ENCODE data around the gene PRIMPOL. TPM values are rescaled to one million over a fixed set of nuclear protein-coding genes. Genes with fewer than 3 reads are reported as not detected.

PRIMPOL gene
- total and polyA plus RNA-seq, 3 experiments from 2014 or later: 13.8 to 20.2 (median 19.0) TPM

GRCh38 chr4:184689681-184690080, 40.1 kb downstream of the PRIMPOL start:
- Mint-ChIP-seq H3K36me3 (peaks cover 14 to 54% (median 16%) of the 10 kb centered on the region in 3 donors), H3K27me3 (no peaks in the 10 kb centered on the region), H3K4me1 (peaks cover 0 to 4% (median 2%) of the 10 kb centered on the region in 3 donors), H3K9me3 (no peaks in the 10 kb centered on the region), H3K27ac (no peak overlapping the region), H3K4me3 (no peak overlapping the region)
- CTCF ChIA-PET: interaction anchor here (0.7 kb wide), 1 partner anchor 81 kb away, joined by 3 read pairs; no protein-coding TSS in a partner anchor
- Histone ChIP-seq H3K4me1 (ENCODE audit: insufficient read depth, low read length) (no peaks in the 10 kb centered on the region), H3K36me3 (ENCODE audit: insufficient read depth, low read length) (no peaks in the 10 kb centered on the region), H3K4me3 (ENCODE audit: low read length) (no peak overlapping the region), H3K27ac (ENCODE audit: low read depth, low read length) (no peak overlapping the region), H3K9me3 (ENCODE audit: low read length) (no peaks in the 10 kb centered on the region), H3K27me3 (ENCODE audit: insufficient read depth, low read length, poor library complexity, severe bottlenecking) (no peaks in the 10 kb centered on the region)
- POLR2A ChIA-PET: no interaction called here
- no peak for DNase-seq

GRCh38 chr4:184693056-184693455, 43.5 kb downstream of the PRIMPOL start:
- no peaks in the 10 kb centered on the region for H3K9me3 ChIP-seq (ENCODE audit: low read length)
- Mint-ChIP-seq H3K36me3 (peaks cover 14 to 52% (median 14%) of the 10 kb centered on the region in 3 donors), H3K27ac (peak overlapping the region in 1 of 8 donors; percentile 37), H3K4me3 (no peak overlapping the region), H3K4me1 (no peaks in the 10 kb centered on the region), H3K9me3 (no peaks in the 10 kb centered on the region), H3K27me3 (no peaks in the 10 kb centered on the region)
- no peaks in the 10 kb centered on the region for H3K36me3 ChIP-seq (ENCODE audit: insufficient read depth, low read length)
- H3K4me3 ChIP-seq (ENCODE audit: low read length): no peak overlapping the region
- no peak overlapping the region for H3K27ac ChIP-seq (ENCODE audit: low read depth, low read length)
- DNase-seq: no peak
- H3K4me1 ChIP-seq (ENCODE audit: insufficient read depth, low read length): no peaks in the 10 kb centered on the region
- H3K27me3 ChIP-seq (ENCODE audit: insufficient read depth, low read length, poor library complexity, severe bottlenecking): no peaks in the 10 kb centered on the region
- CTCF ChIA-PET: no interaction called here
- POLR2A ChIA-PET: no interaction called here

GRCh38 chr4:184694412-184694956, 44.9 kb downstream of the PRIMPOL start:
- Histone ChIP-seq H3K4me1 (ENCODE audit: insufficient read depth, low read length) (no peaks in the 10 kb centered on the region), H3K27ac (ENCODE audit: low read depth, low read length) (no peak overlapping the region), H3K9me3 (ENCODE audit: low read length) (no peaks in the 10 kb centered on the region), H3K4me3 (ENCODE audit: low read length) (no peak overlapping the region), H3K27me3 (ENCODE audit: insufficient read depth, low read length, poor library complexity, severe bottlenecking) (no peaks in the 10 kb centered on the region), H3K36me3 (ENCODE audit: insufficient read depth, low read length) (no peaks in the 10 kb centered on the region)
- no peaks in the 10 kb centered on the region for H3K4me1 Mint-ChIP-seq
- H3K36me3 Mint-ChIP-seq: peaks cover 14 to 47% (median 14%) of the 10 kb centered on the region in 3 donors
- peak overlapping the region in 1 of 8 donors; percentile 31 for H3K27ac Mint-ChIP-seq
- no peak overlapping the region for H3K4me3 Mint-ChIP-seq
- ChIA-PET POLR2A (no interaction called here), CTCF (no interaction called here)
- no peaks in the 10 kb centered on the region for H3K27me3 Mint-ChIP-seq
- no peaks in the 10 kb centered on the region for H3K9me3 Mint-ChIP-seq
- no peak for DNase-seq

- Histone ChIP-seq H3K4me1 (ENCODE audit: insufficient read depth, low read length) (no peaks in the 10 kb centered on the region), H3K27ac (ENCODE audit: low read depth, low read length) (no peak overlapping the region), H3K36me3 (ENCODE audit: insufficient read depth, low read length) (no peaks in the 10 kb centered on the region), H3K4me3 (ENCODE audit: low read length) (no peak overlapping the region), H3K27me3 (ENCODE audit: insufficient read depth, low read length, poor library complexity, severe bottlenecking) (no peaks in the 10 kb centered on the region), H3K9me3 (ENCODE audit: low read length) (no peaks in the 10 kb centered on the region)
- Mint-ChIP-seq H3K4me3 (no peak overlapping the region), H3K27me3 (no peaks in the 10 kb centered on the region), H3K27ac (peak overlapping the region in 2 of 8 donors; percentile 23 to 69), H3K4me1 (no peaks in the 10 kb centered on the region), H3K36me3 (peaks cover 14 to 44% (median 14%) of the 10 kb centered on the region in 3 donors), H3K9me3 (no peaks in the 10 kb centered on the region)
- ChIA-PET POLR2A (no interaction called here), CTCF (interaction anchor here (1.1 kb wide), 1 partner anchor 13 kb away, joined by 3 read pairs; no protein-coding TSS in a partner anchor)
- DNase-seq: no peak
These were observed 45.8 kb downstream of the PRIMPOL start for GRCh38 chr4:184695178-184695896.

GRCh38 chr4:184697956-184698355, 48.4 kb downstream of the PRIMPOL start:
- no peak for DNase-seq
- H3K9me3 ChIP-seq (ENCODE audit: low read length): no peaks in the 10 kb centered on the region
- no peaks in the 10 kb centered on the region for H3K9me3 Mint-ChIP-seq
- no peaks in the 10 kb centered on the region for H3K27me3 ChIP-seq (ENCODE audit: insufficient read depth, low read length, poor library complexity, severe bottlenecking)
- H3K27ac Mint-ChIP-seq: no peak overlapping the region
- H3K4me3 ChIP-seq (ENCODE audit: low read length): no peak overlapping the region
- no peak overlapping the region for H3K27ac ChIP-seq (ENCODE audit: low read depth, low read length)
- no peaks in the 10 kb centered on the region for H3K36me3 ChIP-seq (ENCODE audit: insufficient read depth, low read length)
- no peak overlapping the region for H3K4me3 Mint-ChIP-seq
- no peaks in the 10 kb centered on the region for H3K27me3 Mint-ChIP-seq
- peaks cover 4 to 29% (median 10%) of the 10 kb centered on the region in 3 donors for H3K36me3 Mint-ChIP-seq
- POLR2A ChIA-PET: no interaction called here
- H3K4me1 ChIP-seq (ENCODE audit: insufficient read depth, low read length): no peaks in the 10 kb centered on the region
- no peaks in the 10 kb centered on the region for H3K4me1 Mint-ChIP-seq
- CTCF ChIA-PET: no interaction called here

- H3K9me3 Mint-ChIP-seq: no peaks in the 10 kb centered on the region
- Histone ChIP-seq H3K4me3 (ENCODE audit: low read length) (no peak overlapping the region), H3K27me3 (ENCODE audit: insufficient read depth, low read length, poor library complexity, severe bottlenecking) (no peaks in the 10 kb centered on the region), H3K9me3 (ENCODE audit: low read length) (no peaks in the 10 kb centered on the region), H3K36me3 (ENCODE audit: insufficient read depth, low read length) (no peaks in the 10 kb centered on the region), H3K4me1 (ENCODE audit: insufficient read depth, low read length) (no peaks in the 10 kb centered on the region), H3K27ac (ENCODE audit: low read depth, low read length) (no peak overlapping the region)
- peaks cover 0 to 15% (median 2%) of the 10 kb centered on the region in 3 donors for H3K36me3 Mint-ChIP-seq
- DNase-seq: no peak
- ChIA-PET CTCF (no interaction called here), POLR2A (no interaction called here)
- H3K27ac Mint-ChIP-seq: peak overlapping the region in 1 of 8 donors; percentile 74
- H3K27me3 Mint-ChIP-seq: no peaks in the 10 kb centered on the region
- H3K4me3 Mint-ChIP-seq: no peak overlapping the region
- H3K4me1 Mint-ChIP-seq: no peaks in the 10 kb centered on the region
These were observed 50.4 kb downstream of the PRIMPOL start for GRCh38 chr4:184699941-184700340.

GRCh38 chr4:184702114-184702513, 52.6 kb downstream of the PRIMPOL start:
- Histone ChIP-seq H3K4me1 (ENCODE audit: insufficient read depth, low read length) (no peaks in the 10 kb centered on the region), H3K36me3 (ENCODE audit: insufficient read depth, low read length) (no peaks in the 10 kb centered on the region), H3K27me3 (ENCODE audit: insufficient read depth, low read length, poor library complexity, severe bottlenecking) (no peaks in the 10 kb centered on the region), H3K27ac (ENCODE audit: low read depth, low read length) (no peak overlapping the region), H3K4me3 (ENCODE audit: low read length) (no peak overlapping the region), H3K9me3 (ENCODE audit: low read length) (no peaks in the 10 kb centered on the region)
- peaks cover 0 to 4% (median 3%) of the 10 kb centered on the region in 3 donors for H3K36me3 Mint-ChIP-seq
- peaks cover 2 to 16% (median 9%) of the 10 kb centered on the region in 3 donors for H3K4me1 Mint-ChIP-seq
- H3K9me3 Mint-ChIP-seq: no peaks in the 10 kb centered on the region
- H3K27me3 Mint-ChIP-seq: no peaks in the 10 kb centered on the region
- no peak overlapping the region for H3K27ac Mint-ChIP-seq
- no peak overlapping the region for H3K4me3 Mint-ChIP-seq
- POLR2A ChIA-PET: no interaction called here
- CTCF ChIA-PET: interaction anchor here (1.2 kb wide), 1 partner anchor 131 kb away, joined by 3 read pairs; no protein-coding TSS in a partner anchor
- no peak for DNase-seq

GRCh38 chr4:184705692-184706091, 56.2 kb downstream of the PRIMPOL start:
- ChIA-PET POLR2A (no interaction called here), CTCF (no interaction called here)
- DNase-seq: no peak
- H3K4me1 Mint-ChIP-seq: peaks cover 2 to 16% (median 9%) of the 10 kb centered on the region in 3 donors
- H3K27me3 ChIP-seq (ENCODE audit: insufficient read depth, low read length, poor library complexity, severe bottlenecking): no peaks in the 10 kb centered on the region
- H3K27ac ChIP-seq (ENCODE audit: low read depth, low read length): no peak overlapping the region
- H3K27ac Mint-ChIP-seq: peak overlapping the region in 1 of 8 donors; percentile 47
- H3K9me3 Mint-ChIP-seq: no peaks in the 10 kb centered on the region
- no peak overlapping the region for H3K4me3 ChIP-seq (ENCODE audit: low read length)
- no peaks in the 10 kb centered on the region for H3K9me3 ChIP-seq (ENCODE audit: low read length)
- H3K4me1 ChIP-seq (ENCODE audit: insufficient read depth, low read length): no peaks in the 10 kb centered on the region
- no peaks in the 10 kb centered on the region for H3K27me3 Mint-ChIP-seq
- H3K36me3 ChIP-seq (ENCODE audit: insufficient read depth, low read length): no peaks in the 10 kb centered on the region
- peak overlapping the region in 3 of 7 donors; percentile 1 to 31 (median 8) for H3K4me3 Mint-ChIP-seq
- H3K36me3 Mint-ChIP-seq: peaks cover 0 to 4% (median 0%) of the 10 kb centered on the region in 3 donors

All from CD8-positive, alpha-beta memory T cell (primary cell).